GM12878 (cell line): ENCODE results near the gene CDX1. TPM values are rescaled to one million over a fixed set of nuclear protein-coding genes. Genes with fewer than 3 reads are reported as not detected.

Source experiments
- ATAC-seq: fragments of 200-7000 bp; cut with Tn5 transposase; 3 replicates; pipeline ENCODE4 v1.9.1; 2020; ENCODE audit warnings: mild to moderate bottlenecking, moderate library complexity
- BruUV-seq: library from RNA; stranded (reverse); fragments of 400-500 nt; replicated peaks from 2 replicates; lab custom pipeline; 2021; lab: Mats Ljungman, UMichigan
- CTCF ChIA-PET: fragments of 300-600 bp; sonication (Branson Sonifier 250); formaldehyde crosslinking; extraction: SDS; loops from one replicate; lab custom pipeline; 2021; ENCODE audit warnings: inconsistent platforms; lab: Yijun Ruan, JAX
- POLR2A ChIA-PET: fragments of 350-600 bp; formaldehyde crosslinking; extraction: SDS; loops from one replicate; lab custom pipeline; 2021; ENCODE audit warnings: inconsistent platforms; lab: Charles Lee
- RAD21 ChIA-PET: fragments of 300-600 bp; sonication (Branson Sonifier 250); formaldehyde crosslinking; loops from one replicate; lab custom pipeline; 2023; ENCODE audit warnings: antibody characterized with exemption; ENCODE audit not compliant: unreplicated experiment; lab: Charles Lee
- SMC1A ChIA-PET: fragments of 300-600 bp; sonication (Branson Sonifier 250); formaldehyde crosslinking; loops from one replicate; lab custom pipeline; 2023; ENCODE audit not compliant: unreplicated experiment, uncharacterized antibody; lab: Charles Lee
- DNase-seq: peaks from one replicate; pipeline ENCODE4 v3.0.0-alpha.2; 2011; ENCODE audit warnings: low read depth, low spot score
- FAIRE-seq: peaks from 3 replicates; lab custom pipeline; 2011; peaks lifted over from hg19 to GRCh38; lab: Jason Lieb, UNC
- H2AFZ ChIP-seq: 2 replicates; pipeline ENCODE4 v1.6.0; 2011; ENCODE audit warnings: low read depth, low read length, control low read depth; ENCODE audit not compliant: control insufficient read depth
- H3K27ac ChIP-seq: 2 replicates; pipeline ENCODE4 v1.5.1; 2011; ENCODE audit warnings: control low read depth; ENCODE audit not compliant: control insufficient read depth, insufficient read depth
- H3K27me3 ChIP-seq, 2 experiments: replicated peaks in 1 of 2; 2 replicates each; pipeline versions ENCODE4 v1.6.0 to v1.6.1; 2011; ENCODE audit warnings: low read length in 1 of 2; ENCODE audit not compliant: control insufficient read depth in 2 of 2, insufficient read depth in 2 of 2
- H3K36me3 ChIP-seq, 2 experiments: 2 replicates each; pipeline ENCODE4 v1.5.1; 2011; ENCODE audit warnings: low read length in 1 of 2; ENCODE audit not compliant: control insufficient read depth in 2 of 2, insufficient read depth in 2 of 2
- H3K4me1 ChIP-seq: 2 replicates; pipeline ENCODE4 v1.6.1; 2011; ENCODE audit warnings: mild to moderate bottlenecking, low read length, moderate library complexity, mixed read lengths; ENCODE audit not compliant: control insufficient read depth, insufficient read depth
- H3K4me2 ChIP-seq: 2 replicates; pipeline ENCODE4 v1.6.0; 2011; ENCODE audit warnings: control low read depth; ENCODE audit not compliant: control insufficient read depth, insufficient read depth
- H3K4me3 ChIP-seq: fragments of 200-600 bp; sonication (generic); 2 replicates; pipeline ENCODE4 v1.5.1; 2016
- H3K79me2 ChIP-seq: 2 replicates; pipeline ENCODE4 v1.6.0; 2011; ENCODE audit warnings: low read length; ENCODE audit not compliant: control insufficient read depth, insufficient read depth
- H3K9ac ChIP-seq: 2 replicates; pipeline ENCODE4 v1.8.0; 2011; ENCODE audit warnings: low read length, control low read depth, mixed read lengths; ENCODE audit not compliant: control insufficient read depth, insufficient read depth
- H3K9me3 ChIP-seq: replicated peaks from 3 replicates; pipeline ENCODE4 v1.5.1; 2011; ENCODE audit warnings: mild to moderate bottlenecking, low read length; ENCODE audit not compliant: control insufficient read depth, insufficient read depth
- H4K20me1 ChIP-seq: 2 replicates; pipeline ENCODE4 v1.6.0; 2011; ENCODE audit not compliant: control insufficient read depth, insufficient read depth
- ATF3 ChIP-seq: IDR thresholded peaks from 2 replicates; pipeline ENCODE4 v1.6.1; 2011; ENCODE audit warnings: low read depth, mild to moderate bottlenecking, low read length, moderate library complexity, borderline replicate concordance; ENCODE audit errors: extremely low read depth
- HCFC1 ChIP-seq: fragments of 150-350 bp; IDR thresholded peaks from 2 replicates; pipeline ENCODE4 v1.6.1; 2014; ENCODE audit warnings: low read length
- HDGF ChIP-seq: fragments of 450-650 bp; IDR thresholded peaks from 2 replicates; pipeline ENCODE4 v1.6.1; 2016; ENCODE audit warnings: antibody characterized with exemption
- NFIC ChIP-seq: IDR thresholded peaks from 2 replicates; pipeline ENCODE4 v1.6.1; 2012; ENCODE audit warnings: low read depth, mild to moderate bottlenecking, inconsistent platforms, low read length, moderate library complexity
- PAX5 ChIP-seq: IDR thresholded peaks from 2 replicates; pipeline ENCODE4 v1.6.1; 2011; ENCODE audit warnings: low read depth, low read length, borderline replicate concordance
- PAX8 ChIP-seq: fragments of 450-650 bp; IDR thresholded peaks from 2 replicates; pipeline ENCODE4 v1.6.1; 2017; ENCODE audit warnings: mild to moderate bottlenecking, moderate library complexity
- PML ChIP-seq: IDR thresholded peaks from 2 replicates; pipeline ENCODE4 v1.6.1; 2012; ENCODE audit warnings: low read length, inconsistent platforms
- POLR2AphosphoS2 ChIP-seq: IDR thresholded peaks from 2 replicates; pipeline ENCODE4 v1.6.1; 2011; ENCODE audit warnings: low read depth, mild to moderate bottlenecking, low read length, improper control_type of control experiment, moderate library complexity
- TCF12 ChIP-seq: IDR thresholded peaks from 2 replicates; pipeline ENCODE4 v1.6.1; 2011; ENCODE audit warnings: low read depth, mild to moderate bottlenecking, low read length
- ZNF274 ChIP-seq: IDR thresholded peaks from one replicate; pipeline ENCODE4 v1.8.0; 2011; ENCODE audit not compliant: insufficient read length, insufficient read depth
- WGBS: methylation state at CpG from one replicate; pipeline ENCODE4 v1.1.6; 2016; ENCODE audit warnings: low lambda C conversion rate; ENCODE audit not compliant: insufficient replicate concordance, insufficient coverage; ENCODE audit errors: missing lambda C conversion rate; 5-methylcytosine and 5-hydroxymethylcytosine counted together
- in situ Hi-C: fragments of 300-500 bp; cut with MboI; formaldehyde crosslinking; loops from 9 replicates; pipeline ENCODE4 v1.14.3; 2018; ENCODE audit warnings: mixed read lengths
- intact Hi-C: fragments of 100-400 bp; cut with micrococcal nuclease; formaldehyde crosslinking; loops from one replicate; pipeline ENCODE4 v1.14.2; 2022; ENCODE audit not compliant: unreplicated experiment
- polyA plus RNA-seq, 11 experiments: library from polyadenylated mRNA; depleted of rRNA in 4 of 11; unstranded in 6 of 11; stranded (reverse) in 5 of 11; fragments of >200 nt; fragmentation: Nextera tagmentation in 4 of 11; fragmentation: Illumina TruSeq in 1 of 11; extraction: Ambion mirVana in 4 of 11; extraction: Trizol in 1 of 11; gene quantifications; 1 replicate in 1 of 11; 2 replicates in 10 of 11; pipeline versions ENCODE4 v1.2.1 to v1.2.3, GENCODE V29; 2011 to 2016; ENCODE audit warnings: inconsistent platforms in 2 of 11, missing spikeins in 2 of 11, low read depth in 1 of 11
- total RNA-seq, 4 experiments: library from RNA; depleted of rRNA in 3 of 4; stranded (reverse); fragments of >200 nt in 3 of 4; fragmentation: Illumina TruSeq in 1 of 4; extraction: Trizol in 1 of 4; gene quantifications; 2 replicates each; pipeline versions ENCODE4 v1.2.1 to v1.2.3, GENCODE V29; 2013 to 2021
- TF ChIP-seq, protein P1 (sequence below): IDR thresholded peaks from 2 replicates; pipeline ENCODE4 v1.6.1; 2012; ENCODE audit warnings: low read depth, low read length, improper control_type of control experiment

The CDX1 gene
- total and polyA plus RNA-seq, 10 of the 15 experiments (the other 5 are each of a cell fraction or from before 2014, with no cell fraction given): not detected

GRCh38 chr5:150126921-150127265 lies 39.7 kb upstream of the CDX1 start:
- in situ Hi-C loops: loop anchor here (5.0 kb wide), 1 partner anchor 95 kb away; no protein-coding TSS in a partner anchor
- no peaks in the 10 kb centered on the region for H3K4me1 ChIP-seq
- H3K27me3 ChIP-seq: no peaks in the 10 kb centered on the region
- FAIRE-seq (no peak), DNase-seq (no peak), ATAC-seq (no peak)
- no peak overlapping the region for H2AFZ ChIP-seq
- no peaks in the 10 kb centered on the region for H3K9me3 ChIP-seq
- no TSS peak for BruUV-seq
- ChIA-PET CTCF (no interaction called here), RAD21 (no interaction called here), SMC1A (no interaction called here), POLR2A (interaction anchor here (0.6 kb wide), 1 partner anchor 33 kb away, joined by 3 read pairs; no protein-coding TSS in a partner anchor)
- H3K79me2 ChIP-seq: no peaks in the 10 kb centered on the region
- WGBS: 55% methylated on average over 6 of the region's 6 CpGs
- no peak overlapping the region for H3K4me3 ChIP-seq
- intact Hi-C loops: no loop called here
- TF ChIP-seq POLR2AphosphoS2 (no peak), PAX8 (no peak), ZNF274 (no peak), PML (no peak), HCFC1 (no peak), HDGF (no peak), TCF12 (no peak), ATF3 (no peak), NFIC (no peak), PAX5 (no peak)
- TF ChIP-seq, protein P1, sequence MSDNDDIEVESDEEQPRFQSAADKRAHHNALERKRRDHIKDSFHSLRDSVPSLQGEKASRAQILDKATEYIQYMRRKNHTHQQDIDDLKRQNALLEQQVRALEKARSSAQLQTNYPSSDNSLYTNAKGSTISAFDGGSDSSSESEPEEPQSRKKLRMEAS: no peak
- H3K27ac ChIP-seq: no peak overlapping the region
- H3K9ac ChIP-seq: no peak overlapping the region
- H4K20me1 ChIP-seq: no peaks in the 10 kb centered on the region
- H3K4me2 ChIP-seq: no peak overlapping the region
- no peaks in the 10 kb centered on the region for H3K36me3 ChIP-seq
